ENCODE results near the gene PARN. TPM values are rescaled to one million over a fixed set of nuclear protein-coding genes. Genes with fewer than 3 reads are reported as not detected.

Gene PARN
- total RNA-seq, 1 experiment from 2014 or later: 37.7 TPM

DNA sequence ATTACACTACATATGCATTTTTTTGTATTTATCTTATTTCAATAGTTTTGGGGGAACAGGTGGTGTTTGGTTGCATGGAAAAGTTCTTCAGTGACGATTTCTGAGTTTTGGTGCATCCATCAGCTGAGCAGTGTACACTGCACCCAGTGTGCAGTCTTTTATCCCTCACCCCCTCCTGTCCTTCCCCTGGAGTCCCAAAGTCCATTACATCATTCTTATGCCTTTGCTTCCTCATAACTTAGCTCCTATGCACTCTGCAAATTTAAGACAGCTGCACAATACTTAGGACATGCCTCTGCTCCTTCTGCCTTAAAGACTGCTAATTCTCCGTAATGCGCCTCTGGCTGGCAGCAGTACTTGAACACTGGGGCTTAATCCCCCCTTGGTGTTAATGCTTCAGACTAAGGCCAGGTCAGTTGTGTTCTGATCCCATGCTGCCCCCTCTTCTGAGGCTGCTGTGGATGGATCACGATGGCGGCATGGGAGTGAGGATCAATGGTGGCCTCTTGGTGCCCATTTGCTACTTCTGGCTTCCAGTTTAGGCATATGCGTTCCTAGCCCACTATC lies 146.2 kb downstream of the PARN start:
- DNase-seq (ENCODE audit: low spot score) (no peak), ATAC-seq (no peak)
- CTCF ChIA-PET: no interaction called here
- Mint-ChIP-seq H3K27me3 (ENCODE audit: low read depth) (no peaks in the 10 kb centered on the region), H3K4me3 (no peak overlapping the region), H3K27ac (no peak overlapping the region), H3K9me3 (peaks cover 15% of the 10 kb centered on the region), H3K36me3 (peaks cover 29% of the 10 kb centered on the region), H3K4me1 (peaks cover 33% of the 10 kb centered on the region)
- TF ChIP-seq ZBTB21 (CRISPR knock-in tag; IDR thresholded peaks at IDR 0.05; ENCODE audit: borderline replicate concordance) (no peak), NFYB (CRISPR knock-in tag; conservative IDR thresholded peaks at IDR 0.05; ENCODE audit: low read depth) (no peak), GRHL2 (CRISPR knock-in tag; IDR thresholded peaks at IDR 0.05; ENCODE audit: insufficient replicate concordance, severe bottlenecking) (no peak), ZNF671 (CRISPR knock-in tag; IDR thresholded peaks at IDR 0.05) (no peak), ESRRA (CRISPR knock-in tag; IDR thresholded peaks at IDR 0.05; ENCODE audit: borderline replicate concordance) (no peak), FOXP1 (CRISPR knock-in tag; IDR thresholded peaks at IDR 0.05; ENCODE audit: borderline replicate concordance) (no peak), NFATC4 (CRISPR knock-in tag; IDR thresholded peaks at IDR 0.05) (no peak)
- TF ChIP-seq, protein P1, sequence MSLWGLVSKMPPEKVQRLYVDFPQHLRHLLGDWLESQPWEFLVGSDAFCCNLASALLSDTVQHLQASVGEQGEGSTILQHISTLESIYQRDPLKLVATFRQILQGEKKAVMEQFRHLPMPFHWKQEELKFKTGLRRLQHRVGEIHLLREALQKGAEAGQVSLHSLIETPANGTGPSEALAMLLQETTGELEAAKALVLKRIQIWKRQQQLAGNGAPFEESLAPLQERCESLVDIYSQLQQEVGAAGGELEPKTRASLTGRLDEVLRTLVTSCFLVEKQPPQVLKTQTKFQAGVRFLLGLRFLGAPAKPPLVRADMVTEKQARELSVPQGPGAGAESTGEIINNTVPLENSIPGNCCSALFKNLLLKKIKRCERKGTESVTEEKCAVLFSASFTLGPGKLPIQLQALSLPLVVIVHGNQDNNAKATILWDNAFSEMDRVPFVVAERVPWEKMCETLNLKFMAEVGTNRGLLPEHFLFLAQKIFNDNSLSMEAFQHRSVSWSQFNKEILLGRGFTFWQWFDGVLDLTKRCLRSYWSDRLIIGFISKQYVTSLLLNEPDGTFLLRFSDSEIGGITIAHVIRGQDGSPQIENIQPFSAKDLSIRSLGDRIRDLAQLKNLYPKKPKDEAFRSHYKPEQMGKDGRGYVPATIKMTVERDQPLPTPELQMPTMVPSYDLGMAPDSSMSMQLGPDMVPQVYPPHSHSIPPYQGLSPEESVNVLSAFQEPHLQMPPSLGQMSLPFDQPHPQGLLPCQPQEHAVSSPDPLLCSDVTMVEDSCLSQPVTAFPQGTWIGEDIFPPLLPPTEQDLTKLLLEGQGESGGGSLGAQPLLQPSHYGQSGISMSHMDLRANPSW (CRISPR knock-in tag; conservative IDR thresholded peaks at IDR 0.05; ENCODE audit: low read depth): no peak
- TF ChIP-seq, protein P2, sequence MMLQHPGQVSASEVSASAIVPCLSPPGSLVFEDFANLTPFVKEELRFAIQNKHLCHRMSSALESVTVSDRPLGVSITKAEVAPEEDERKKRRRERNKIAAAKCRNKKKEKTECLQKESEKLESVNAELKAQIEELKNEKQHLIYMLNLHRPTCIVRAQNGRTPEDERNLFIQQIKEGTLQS (CRISPR knock-in tag; conservative IDR thresholded peaks at IDR 0.05): no peak
- TF ChIP-seq, protein P3, sequence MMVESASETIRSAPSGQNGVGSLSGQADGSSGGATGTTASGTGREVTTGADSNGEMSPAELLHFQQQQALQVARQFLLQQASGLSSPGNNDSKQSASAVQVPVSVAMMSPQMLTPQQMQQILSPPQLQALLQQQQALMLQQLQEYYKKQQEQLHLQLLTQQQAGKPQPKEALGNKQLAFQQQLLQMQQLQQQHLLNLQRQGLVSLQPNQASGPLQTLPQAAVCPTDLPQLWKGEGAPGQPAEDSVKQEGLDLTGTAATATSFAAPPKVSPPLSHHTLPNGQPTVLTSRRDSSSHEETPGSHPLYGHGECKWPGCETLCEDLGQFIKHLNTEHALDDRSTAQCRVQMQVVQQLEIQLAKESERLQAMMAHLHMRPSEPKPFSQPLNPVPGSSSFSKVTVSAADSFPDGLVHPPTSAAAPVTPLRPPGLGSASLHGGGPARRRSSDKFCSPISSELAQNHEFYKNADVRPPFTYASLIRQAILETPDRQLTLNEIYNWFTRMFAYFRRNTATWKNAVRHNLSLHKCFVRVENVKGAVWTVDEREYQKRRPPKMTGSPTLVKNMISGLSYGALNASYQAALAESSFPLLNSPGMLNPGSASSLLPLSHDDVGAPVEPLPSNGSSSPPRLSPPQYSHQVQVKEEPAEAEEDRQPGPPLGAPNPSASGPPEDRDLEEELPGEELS (CRISPR knock-in tag; IDR thresholded peaks at IDR 0.05): no peak
- TF ChIP-seq, protein P4, sequence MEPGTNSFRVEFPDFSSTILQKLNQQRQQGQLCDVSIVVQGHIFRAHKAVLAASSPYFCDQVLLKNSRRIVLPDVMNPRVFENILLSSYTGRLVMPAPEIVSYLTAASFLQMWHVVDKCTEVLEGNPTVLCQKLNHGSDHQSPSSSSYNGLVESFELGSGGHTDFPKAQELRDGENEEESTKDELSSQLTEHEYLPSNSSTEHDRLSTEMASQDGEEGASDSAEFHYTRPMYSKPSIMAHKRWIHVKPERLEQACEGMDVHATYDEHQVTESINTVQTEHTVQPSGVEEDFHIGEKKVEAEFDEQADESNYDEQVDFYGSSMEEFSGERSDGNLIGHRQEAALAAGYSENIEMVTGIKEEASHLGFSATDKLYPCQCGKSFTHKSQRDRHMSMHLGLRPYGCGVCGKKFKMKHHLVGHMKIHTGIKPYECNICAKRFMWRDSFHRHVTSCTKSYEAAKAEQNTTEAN (CRISPR knock-in tag; IDR thresholded peaks at IDR 0.05): no peak
- TF ChIP-seq, protein P5, sequence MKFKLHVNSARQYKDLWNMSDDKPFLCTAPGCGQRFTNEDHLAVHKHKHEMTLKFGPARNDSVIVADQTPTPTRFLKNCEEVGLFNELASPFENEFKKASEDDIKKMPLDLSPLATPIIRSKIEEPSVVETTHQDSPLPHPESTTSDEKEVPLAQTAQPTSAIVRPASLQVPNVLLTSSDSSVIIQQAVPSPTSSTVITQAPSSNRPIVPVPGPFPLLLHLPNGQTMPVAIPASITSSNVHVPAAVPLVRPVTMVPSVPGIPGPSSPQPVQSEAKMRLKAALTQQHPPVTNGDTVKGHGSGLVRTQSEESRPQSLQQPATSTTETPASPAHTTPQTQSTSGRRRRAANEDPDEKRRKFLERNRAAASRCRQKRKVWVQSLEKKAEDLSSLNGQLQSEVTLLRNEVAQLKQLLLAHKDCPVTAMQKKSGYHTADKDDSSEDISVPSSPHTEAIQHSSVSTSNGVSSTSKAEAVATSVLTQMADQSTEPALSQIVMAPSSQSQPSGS (CRISPR knock-in tag; IDR thresholded peaks at IDR 0.05; ENCODE audit: borderline replicate concordance, low read depth): no peak
- TF ChIP-seq, protein P6, sequence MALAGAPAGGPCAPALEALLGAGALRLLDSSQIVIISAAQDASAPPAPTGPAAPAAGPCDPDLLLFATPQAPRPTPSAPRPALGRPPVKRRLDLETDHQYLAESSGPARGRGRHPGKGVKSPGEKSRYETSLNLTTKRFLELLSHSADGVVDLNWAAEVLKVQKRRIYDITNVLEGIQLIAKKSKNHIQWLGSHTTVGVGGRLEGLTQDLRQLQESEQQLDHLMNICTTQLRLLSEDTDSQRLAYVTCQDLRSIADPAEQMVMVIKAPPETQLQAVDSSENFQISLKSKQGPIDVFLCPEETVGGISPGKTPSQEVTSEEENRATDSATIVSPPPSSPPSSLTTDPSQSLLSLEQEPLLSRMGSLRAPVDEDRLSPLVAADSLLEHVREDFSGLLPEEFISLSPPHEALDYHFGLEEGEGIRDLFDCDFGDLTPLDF (CRISPR knock-in tag; IDR thresholded peaks at IDR 0.05): no peak
- TF ChIP-seq, protein P7, sequence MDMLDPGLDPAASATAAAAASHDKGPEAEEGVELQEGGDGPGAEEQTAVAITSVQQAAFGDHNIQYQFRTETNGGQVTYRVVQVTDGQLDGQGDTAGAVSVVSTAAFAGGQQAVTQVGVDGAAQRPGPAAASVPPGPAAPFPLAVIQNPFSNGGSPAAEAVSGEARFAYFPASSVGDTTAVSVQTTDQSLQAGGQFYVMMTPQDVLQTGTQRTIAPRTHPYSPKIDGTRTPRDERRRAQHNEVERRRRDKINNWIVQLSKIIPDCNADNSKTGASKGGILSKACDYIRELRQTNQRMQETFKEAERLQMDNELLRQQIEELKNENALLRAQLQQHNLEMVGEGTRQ (CRISPR knock-in tag; IDR thresholded peaks at IDR 0.05): no peak
- TF ChIP-seq, protein P8, sequence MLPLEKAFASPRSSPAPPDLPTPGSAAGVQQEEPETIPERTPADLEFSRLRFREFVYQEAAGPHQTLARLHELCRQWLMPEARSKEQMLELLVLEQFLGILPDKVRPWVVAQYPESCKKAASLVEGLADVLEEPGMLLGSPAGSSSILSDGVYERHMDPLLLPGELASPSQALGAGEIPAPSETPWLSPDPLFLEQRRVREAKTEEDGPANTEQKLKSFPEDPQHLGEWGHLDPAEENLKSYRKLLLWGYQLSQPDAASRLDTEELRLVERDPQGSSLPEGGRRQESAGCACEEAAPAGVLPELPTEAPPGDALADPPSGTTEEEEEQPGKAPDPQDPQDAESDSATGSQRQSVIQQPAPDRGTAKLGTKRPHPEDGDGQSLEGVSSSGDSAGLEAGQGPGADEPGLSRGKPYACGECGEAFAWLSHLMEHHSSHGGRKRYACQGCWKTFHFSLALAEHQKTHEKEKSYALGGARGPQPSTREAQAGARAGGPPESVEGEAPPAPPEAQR (CRISPR knock-in tag; IDR thresholded peaks at IDR 0.05): no peak
- TF ChIP-seq, protein P9, sequence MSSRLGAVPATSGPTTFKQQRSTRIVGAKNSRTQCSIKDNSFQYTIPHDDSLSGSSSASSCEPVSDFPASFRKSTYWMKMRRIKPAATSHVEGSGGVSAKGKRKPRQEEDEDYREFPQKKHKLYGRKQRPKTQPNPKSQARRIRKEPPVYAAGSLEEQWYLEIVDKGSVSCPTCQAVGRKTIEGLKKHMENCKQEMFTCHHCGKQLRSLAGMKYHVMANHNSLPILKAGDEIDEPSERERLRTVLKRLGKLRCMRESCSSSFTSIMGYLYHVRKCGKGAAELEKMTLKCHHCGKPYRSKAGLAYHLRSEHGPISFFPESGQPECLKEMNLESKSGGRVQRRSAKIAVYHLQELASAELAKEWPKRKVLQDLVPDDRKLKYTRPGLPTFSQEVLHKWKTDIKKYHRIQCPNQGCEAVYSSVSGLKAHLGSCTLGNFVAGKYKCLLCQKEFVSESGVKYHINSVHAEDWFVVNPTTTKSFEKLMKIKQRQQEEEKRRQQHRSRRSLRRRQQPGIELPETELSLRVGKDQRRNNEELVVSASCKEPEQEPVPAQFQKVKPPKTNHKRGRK (CRISPR knock-in tag; IDR thresholded peaks at IDR 0.05; ENCODE audit: borderline replicate concordance): no peak
- POLR2A ChIA-PET: no interaction called here

All from WTC11 (cell line).